IPS-20b (cell line): ENCODE data around the gene MPL.
"Not testable (repeated sequence)": the region's sequence is repeated elsewhere in the genome, so short reads cannot be mapped to it uniquely, and the experiment has no call there.

ENCODE experiments used
- H3K27ac ChIP-seq: one replicate; pipeline ENCODE4 v1.5.1; 2013; ENCODE audit warnings: low read length
- H3K27me3 ChIP-seq: 2 replicates; pipeline ENCODE4 v1.6.1; 2013; ENCODE audit warnings: mild to moderate bottlenecking, low read length, inconsistent platforms; ENCODE audit not compliant: insufficient read depth
- H3K36me3 ChIP-seq: 2 replicates; pipeline ENCODE4 v1.6.1; 2013; ENCODE audit warnings: low read depth, mild to moderate bottlenecking, inconsistent platforms, low read length, moderate library complexity; ENCODE audit not compliant: insufficient read depth
- H3K4me1 ChIP-seq: 2 replicates; pipeline ENCODE4 v1.6.1; 2013; ENCODE audit warnings: mild to moderate bottlenecking, control low read depth, inconsistent platforms, low read length, moderate library complexity; ENCODE audit not compliant: insufficient read depth
- H3K4me3 ChIP-seq: 2 replicates; pipeline ENCODE4 v1.5.1; 2013; ENCODE audit warnings: mild to moderate bottlenecking, low read length, inconsistent platforms
- H3K9ac ChIP-seq: 2 replicates; pipeline ENCODE4 v1.6.1; 2013; ENCODE audit warnings: low read depth, mild to moderate bottlenecking, inconsistent platforms, low read length, moderate library complexity
- H3K9me3 ChIP-seq: 2 replicates; pipeline ENCODE4 v1.6.1; 2013; ENCODE audit warnings: mild to moderate bottlenecking, low read depth, low read length, inconsistent platforms; ENCODE audit not compliant: insufficient read depth

The MPL gene

GRCh38 chr1:43363935-43364525 is 26.4 kb downstream of the MPL start:
- Histone ChIP-seq H3K4me3 (no peak overlapping the region), H3K27ac (no peak overlapping the region), H3K9me3 (no peaks in the 10 kb centered on the region), H3K27me3 (no peaks in the 10 kb centered on the region), H3K4me1 (peaks cover 27% of the 10 kb centered on the region), H3K36me3 (peaks cover 60% of the 10 kb centered on the region), H3K9ac (no peak overlapping the region)

GRCh38 chr1:43365678-43366077 is 28.1 kb downstream of the MPL start:
- peaks cover 46% of the 10 kb centered on the region for H3K36me3 ChIP-seq
- H3K4me3 ChIP-seq, result peak overlapping the region; percentile 89
- H3K9ac ChIP-seq, result no peak overlapping the region
- H3K27ac ChIP-seq, result no peak overlapping the region
- H3K9me3 ChIP-seq, result no peaks in the 10 kb centered on the region
- no peaks in the 10 kb centered on the region for H3K27me3 ChIP-seq
- H3K4me1 ChIP-seq, result peaks cover 18% of the 10 kb centered on the region

- H3K27ac ChIP-seq, result no peak overlapping the region
- H3K9ac ChIP-seq, result 0 out of 2 replicates have a peak overlapping the region, but pooled peaks have one; percentile 73
- H3K27me3 ChIP-seq, result no peaks in the 10 kb centered on the region
- peaks cover 18% of the 10 kb centered on the region for H3K4me1 ChIP-seq
- peak overlapping the region; percentile 89 for H3K4me3 ChIP-seq
- H3K36me3 ChIP-seq, result peaks cover 41% of the 10 kb centered on the region
- H3K9me3 ChIP-seq, result no peaks in the 10 kb centered on the region
Measured at GRCh38 chr1:43366179-43366578, 28.6 kb downstream of the MPL start.

- Histone ChIP-seq H3K9me3 (no peaks in the 10 kb centered on the region), H3K9ac (peak overlapping the region; percentile 73), H3K27me3 (no peaks in the 10 kb centered on the region), H3K4me1 (peaks cover 18% of the 10 kb centered on the region), H3K36me3 (peaks cover 36% of the 10 kb centered on the region), H3K4me3 (peak overlapping the region; percentile 89), H3K27ac (no peak overlapping the region)
Measured at GRCh38 chr1:43366601-43367025, 29.0 kb downstream of the MPL start.

- Histone ChIP-seq H3K9ac (peak overlapping the region; percentile 73), H3K27ac (no peak overlapping the region), H3K27me3 (no peaks in the 10 kb centered on the region), H3K36me3 (peaks cover 30% of the 10 kb centered on the region), H3K4me1 (peaks cover 18% of the 10 kb centered on the region), H3K9me3 (no peaks in the 10 kb centered on the region), H3K4me3 (peak overlapping the region; percentile 89)
Measured at GRCh38 chr1:43367026-43367903, 29.6 kb downstream of the MPL start.

- Histone ChIP-seq H3K27ac (peak within 1 kb of the TSS; percentile 49), H3K9ac (peak within 1 kb of the TSS; percentile 76), H3K27me3 (no peaks in the 10 kb centered on the region), H3K9me3 (no peaks in the 10 kb centered on the region), H3K4me1 (peaks cover 18% of the 10 kb centered on the region), H3K4me3 (peak within 1 kb of the TSS; percentile 89), H3K36me3 (peaks cover 22% of the 10 kb centered on the region)
Measured at GRCh38 chr1:43367904-43368645, 30.5 kb downstream of the MPL start, which contains the start of gene ELOVL1. Gene ELOVL1, minus strand, starts transcription at chr1:43368011. Its CDS starts 2,402 bp downstream, at chr1:43365609.

- peak overlapping the region; percentile 76 for H3K9ac ChIP-seq
- no peaks in the 10 kb centered on the region for H3K27me3 ChIP-seq
- H3K4me3 ChIP-seq, result peak overlapping the region; percentile 89
- no peaks in the 10 kb centered on the region for H3K9me3 ChIP-seq
- H3K4me1 ChIP-seq, result peaks cover 18% of the 10 kb centered on the region
- peaks cover 16% of the 10 kb centered on the region for H3K36me3 ChIP-seq
- H3K27ac ChIP-seq, result peak overlapping the region; percentile 49
Measured at GRCh38 chr1:43368646-43369020, 31.0 kb downstream of the MPL start.

- H3K36me3 ChIP-seq, H3K27me3 ChIP-seq, H3K4me3 ChIP-seq, H3K9me3 ChIP-seq, H3K27ac ChIP-seq, H3K9ac ChIP-seq: not testable (repeated sequence)
- peaks cover 18% of the 10 kb centered on the region for H3K4me1 ChIP-seq
Measured at GRCh38 chr1:43369779-43370178, 32.2 kb downstream of the MPL start.

GRCh38 chr1:43370564-43370963 is 32.9 kb downstream of the MPL start:
- no peak overlapping the region for H3K9ac ChIP-seq
- no peak overlapping the region for H3K27ac ChIP-seq
- no peak overlapping the region for H3K4me3 ChIP-seq
- H3K27me3 ChIP-seq, result no peaks in the 10 kb centered on the region
- H3K9me3 ChIP-seq, result no peaks in the 10 kb centered on the region
- H3K36me3 ChIP-seq, result no peaks in the 10 kb centered on the region
- H3K4me1 ChIP-seq, result peaks cover 17% of the 10 kb centered on the region

GRCh38 chr1:43372172-43372571 is 34.6 kb downstream of the MPL start:
- no peak overlapping the region for H3K27ac ChIP-seq
- 0 out of 2 replicates have a peak, but pooled peaks cover 7% of the 10 kb centered on the region for H3K4me1 ChIP-seq
- no peaks in the 10 kb centered on the region for H3K36me3 ChIP-seq
- H3K9me3 ChIP-seq, result no peaks in the 10 kb centered on the region
- no peaks in the 10 kb centered on the region for H3K27me3 ChIP-seq
- no peak overlapping the region for H3K9ac ChIP-seq
- no peak overlapping the region for H3K4me3 ChIP-seq

GRCh38 chr1:43373066-43373940 is 35.7 kb downstream of the MPL start:
- Histone ChIP-seq H3K36me3 (no peaks in the 10 kb centered on the region), H3K4me3 (no peak overlapping the region), H3K4me1 (peaks cover 7% of the 10 kb centered on the region; the same call in 1 of the 2 replicates), H3K9me3 (no peaks in the 10 kb centered on the region), H3K27ac (no peak overlapping the region), H3K9ac (no peak overlapping the region), H3K27me3 (no peaks in the 10 kb centered on the region)
